HG03354 (cell line): ENCODE measurements around the gene CAMK2A.

Source experiments
- ATAC-seq: cut with Tn5 transposase; IDR thresholded peaks from one replicate; pipeline ENCODE4 v1.9.1; 2021; ENCODE audit warnings: mild to moderate bottlenecking; ENCODE audit not compliant: unreplicated experiment, poor library complexity, severe bottlenecking

CAMK2A gene

DNA sequence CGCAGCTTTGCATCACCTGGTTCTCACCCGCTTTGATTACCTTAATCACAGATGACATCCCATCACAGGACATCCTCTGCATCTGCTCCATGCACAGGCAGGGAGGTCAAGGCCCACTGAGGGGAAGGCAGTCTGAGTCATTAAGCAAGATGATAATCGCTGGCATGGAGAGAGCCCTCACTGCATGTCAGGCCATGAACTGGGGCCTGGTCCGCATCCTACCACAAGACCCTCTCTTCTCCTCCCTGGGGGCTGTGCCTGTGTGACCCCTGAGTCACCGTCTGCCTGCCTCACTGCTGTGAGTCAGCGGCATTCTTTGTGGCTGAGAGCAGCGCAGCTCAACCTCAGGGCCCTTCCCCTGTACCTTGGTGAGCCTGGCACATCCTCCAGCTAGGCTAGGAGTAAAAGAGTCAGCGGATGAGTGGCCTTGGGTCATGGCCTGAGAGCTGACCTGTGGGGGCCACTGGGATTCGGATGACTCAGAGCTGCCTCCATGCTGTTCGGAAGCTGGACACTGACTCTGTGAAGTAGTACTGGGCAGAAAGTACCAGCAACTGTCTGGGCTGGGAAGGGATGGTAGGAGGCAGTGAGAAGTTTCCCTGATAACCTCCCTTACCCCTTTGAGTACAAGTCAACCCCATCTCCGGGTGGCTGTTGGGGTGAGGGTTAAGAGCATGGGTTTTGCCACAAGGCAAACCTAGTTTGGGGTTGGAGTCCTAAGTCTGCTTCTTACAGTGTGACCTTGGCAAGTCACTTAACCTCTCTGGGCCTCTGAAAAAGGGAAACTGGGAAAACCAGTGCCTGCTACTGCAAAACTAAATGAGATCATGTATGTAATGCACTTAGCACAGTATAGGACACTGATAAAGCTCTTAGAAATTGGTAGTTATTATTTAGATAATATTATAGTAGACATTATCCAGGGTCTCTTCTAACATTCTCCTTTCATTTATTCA lies 27.8 kb upstream of the CAMK2A start:
- ATAC-seq: no peak

DNA sequence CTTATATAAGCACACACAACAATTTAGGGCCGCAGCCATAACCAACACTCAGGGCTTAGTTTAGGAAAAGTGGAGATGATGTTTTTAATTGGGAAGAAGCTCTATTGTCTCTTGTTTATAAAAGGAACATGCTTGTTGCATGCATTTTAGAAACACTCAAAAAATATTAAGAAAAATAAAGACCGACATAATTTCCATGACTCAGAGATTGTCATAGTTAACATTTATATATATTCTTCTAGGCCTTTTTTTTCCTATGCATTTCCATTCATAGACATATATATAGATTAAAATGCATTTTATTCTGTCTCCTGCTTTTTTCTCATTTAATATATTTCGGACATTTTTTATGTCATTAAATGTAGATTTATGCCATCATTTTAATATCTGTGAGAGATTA lies 26.7 kb upstream of the CAMK2A start:
- no peak for ATAC-seq

DNA sequence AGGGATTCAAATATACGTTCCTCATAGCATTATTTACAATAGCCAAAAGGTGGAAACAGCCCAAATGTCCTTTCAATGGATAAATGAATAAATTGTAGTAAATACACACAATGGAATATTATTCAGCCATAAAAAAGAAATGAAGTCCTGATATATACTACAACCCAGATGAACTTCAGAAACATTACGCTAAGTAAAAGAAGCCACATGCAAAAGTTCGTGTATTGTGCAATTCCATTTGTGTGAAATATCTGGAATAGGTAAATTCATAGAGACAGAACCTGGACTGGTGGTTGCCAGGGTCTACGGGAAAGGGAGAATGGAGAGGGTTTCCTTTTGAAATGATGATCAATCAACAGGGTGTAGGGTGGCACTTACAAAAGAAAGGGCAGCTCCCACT lies 25.7 kb upstream of the CAMK2A start:
- ATAC-seq: no peak

DNA sequence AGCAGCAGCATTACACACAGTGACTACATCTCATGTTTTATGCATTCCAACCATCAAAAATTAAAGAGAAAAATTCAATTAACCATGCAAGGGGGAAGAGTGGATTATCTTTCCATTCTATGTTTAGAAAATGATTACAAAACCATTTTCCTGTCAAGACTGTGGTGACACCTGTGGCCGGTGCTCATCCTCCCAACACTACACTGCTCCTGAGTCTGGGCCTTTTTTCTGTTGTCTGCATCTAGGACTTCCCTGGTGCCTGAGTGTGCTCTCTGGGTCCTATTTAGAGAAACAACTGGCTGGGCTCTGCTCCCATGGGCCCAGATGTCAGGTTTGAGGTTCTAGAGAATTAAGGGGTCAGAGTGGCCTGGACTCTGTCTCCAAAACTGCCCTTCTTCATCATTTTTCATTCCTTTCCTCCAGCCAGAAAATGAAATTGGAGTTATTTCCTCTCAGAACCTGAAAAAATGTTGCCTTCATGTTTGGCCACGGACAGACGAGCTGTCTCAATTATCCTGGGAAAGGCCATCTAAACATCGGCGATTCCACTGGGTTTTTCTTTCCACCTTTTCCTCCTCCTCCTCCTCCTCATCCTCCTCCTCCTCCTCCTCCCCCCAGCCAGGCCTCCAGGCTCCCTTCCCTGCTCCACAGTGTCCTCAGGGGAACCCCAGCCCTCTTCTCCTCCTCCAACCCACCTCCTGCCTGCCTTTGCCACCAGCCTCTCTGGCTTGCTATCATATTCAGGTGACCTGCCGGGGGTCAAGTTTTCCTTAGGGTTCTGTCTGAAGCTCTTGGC lies 24.5 kb upstream of the CAMK2A start:
- ATAC-seq: no peak

DNA sequence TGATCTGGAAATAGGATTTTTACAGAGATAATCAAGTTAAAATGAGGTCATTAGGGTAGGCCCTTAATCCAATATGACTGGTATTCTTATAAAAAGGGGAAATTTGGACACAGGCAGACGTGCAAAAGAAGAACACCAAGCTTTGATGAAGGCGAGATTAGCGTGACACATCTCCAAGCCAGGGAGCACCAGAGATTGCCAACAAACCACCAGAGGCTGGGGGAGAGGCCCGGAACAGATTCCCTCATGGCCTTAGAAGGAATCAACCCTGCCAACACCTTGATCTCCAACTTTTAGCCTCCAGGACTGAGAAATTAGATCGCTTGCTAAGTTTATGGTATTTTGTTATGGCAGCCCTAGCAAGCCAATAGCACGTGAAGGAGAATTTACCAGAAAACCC lies 23.9 kb upstream of the CAMK2A start:
- no peak for ATAC-seq

DNA sequence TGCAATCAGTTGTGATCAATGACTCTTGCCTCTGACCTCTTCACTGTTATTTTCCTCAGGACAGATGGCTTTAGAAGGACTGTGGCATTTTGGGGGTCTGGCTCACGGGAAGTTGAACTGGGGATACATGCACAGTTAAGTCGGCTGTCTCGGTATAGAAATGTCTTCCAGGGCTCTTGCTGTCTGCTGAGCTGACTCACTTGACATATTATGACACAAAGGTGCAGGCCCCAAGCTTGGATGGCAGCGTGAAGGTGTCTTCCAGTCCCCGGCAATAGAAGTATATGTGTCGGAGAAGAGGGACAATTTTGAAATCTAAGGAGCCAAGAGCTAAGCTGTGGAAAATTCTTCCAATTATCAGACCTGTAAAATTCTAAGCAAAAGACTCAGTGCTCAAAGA lies 22.9 kb upstream of the CAMK2A start:
- ATAC-seq: no peak

DNA sequence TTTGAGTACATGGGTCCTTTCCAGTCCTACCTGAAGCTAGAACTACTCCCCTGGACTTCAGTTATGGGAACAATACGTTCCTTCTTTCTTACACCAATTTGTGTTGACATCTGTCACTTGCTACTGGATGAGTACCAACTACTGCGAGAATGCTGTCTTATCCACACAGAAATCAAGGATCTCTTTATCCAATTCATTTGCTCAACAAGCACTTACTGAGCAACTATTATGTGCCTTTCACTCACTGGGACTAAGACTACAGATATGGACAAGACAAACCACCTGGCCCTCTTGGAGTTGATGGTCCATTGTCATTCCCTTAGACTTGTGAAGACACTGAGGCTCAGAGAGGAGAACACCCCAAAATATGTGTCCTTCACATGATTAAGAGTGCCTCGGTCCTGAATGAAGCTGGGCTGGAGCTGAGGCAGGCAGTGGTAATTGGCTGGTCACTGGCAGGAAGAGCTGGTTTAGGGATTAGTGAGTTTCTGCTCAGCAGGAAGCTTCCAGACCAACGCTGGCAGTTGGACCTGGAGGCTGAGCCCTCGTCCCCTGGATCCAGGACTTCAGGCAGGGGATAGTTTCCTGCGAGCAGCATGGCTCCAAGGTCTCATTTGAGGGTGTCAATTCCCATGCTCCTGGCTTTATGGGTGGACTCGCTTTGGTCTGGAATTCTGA lies 21.6 kb upstream of the CAMK2A start:
- no peak for ATAC-seq

DNA sequence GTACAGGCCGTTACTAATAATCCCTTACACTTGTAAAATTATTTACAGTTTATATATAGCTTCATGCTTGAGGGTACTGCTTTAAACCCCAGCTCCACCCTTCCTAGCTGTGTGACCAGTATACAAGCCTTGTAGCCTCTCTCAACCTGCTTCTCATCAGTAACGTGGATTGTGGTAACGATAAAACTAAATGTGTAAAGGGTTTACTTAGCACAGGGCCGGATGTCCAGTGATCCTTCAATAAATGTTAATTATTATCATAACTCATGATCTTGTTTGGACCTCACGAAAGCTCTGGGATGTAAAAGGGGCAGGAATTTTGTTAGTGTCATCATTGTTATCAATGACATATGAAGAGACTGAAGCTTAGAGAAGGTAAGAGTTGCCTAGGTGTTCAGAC lies 20.7 kb upstream of the CAMK2A start:
- no peak for ATAC-seq

DNA sequence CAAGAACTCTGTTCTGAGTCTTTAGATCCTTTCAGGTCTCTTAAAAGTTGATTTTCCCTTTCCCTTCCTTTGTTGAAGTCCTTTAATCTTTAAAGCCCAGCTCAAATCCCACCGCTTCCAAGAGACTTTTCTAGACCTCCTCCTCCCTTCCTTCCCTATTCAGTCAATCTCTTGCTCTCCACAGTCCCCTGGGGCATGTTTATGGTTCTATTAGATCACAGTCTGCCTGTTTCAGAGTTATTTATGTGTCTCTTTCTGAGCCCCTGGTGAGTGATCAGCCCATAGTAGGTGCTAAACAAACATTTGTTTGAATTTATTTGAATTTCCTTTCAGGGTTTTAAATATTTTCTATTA lies 20.3 kb upstream of the CAMK2A start:
- ATAC-seq: no peak

DNA sequence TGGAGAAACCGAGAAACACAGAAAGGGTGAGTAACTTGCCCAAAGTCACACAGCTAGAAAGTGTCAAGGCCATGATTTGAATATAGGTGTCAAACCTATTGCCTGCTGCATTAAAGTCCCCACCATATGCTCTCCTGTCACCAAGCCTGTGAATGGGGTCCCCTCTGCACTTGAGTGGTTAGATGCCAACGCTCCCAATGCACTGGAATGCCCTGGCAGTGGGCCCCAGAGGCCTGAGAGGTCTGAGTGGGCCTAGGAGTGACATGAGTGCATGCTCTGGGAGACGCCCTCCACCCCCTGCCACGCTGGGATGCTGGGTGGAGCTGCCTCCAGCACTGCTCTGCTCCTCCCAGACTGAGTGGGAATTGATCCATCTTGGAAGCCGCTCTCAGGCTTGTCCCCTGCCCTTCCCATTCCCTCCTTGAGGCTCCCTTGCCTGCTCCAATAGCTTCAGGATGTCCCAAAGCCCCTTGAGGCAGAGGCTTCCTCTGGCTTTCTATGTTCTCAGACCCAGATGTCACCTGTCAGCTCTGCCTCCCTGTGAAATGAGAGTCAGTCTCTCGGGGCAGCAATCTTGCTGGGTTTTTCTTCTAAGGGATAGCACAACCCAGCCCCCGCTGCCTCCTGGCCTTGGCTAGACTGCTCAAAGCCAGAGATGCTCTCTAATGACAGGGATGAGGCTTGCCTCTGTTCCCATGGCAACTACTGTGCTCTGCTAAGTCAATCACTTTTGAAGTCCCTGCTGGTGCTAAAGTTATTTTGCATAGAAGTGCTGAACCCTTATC lies 19.7 kb upstream of the CAMK2A start:
- ATAC-seq: no peak

DNA sequence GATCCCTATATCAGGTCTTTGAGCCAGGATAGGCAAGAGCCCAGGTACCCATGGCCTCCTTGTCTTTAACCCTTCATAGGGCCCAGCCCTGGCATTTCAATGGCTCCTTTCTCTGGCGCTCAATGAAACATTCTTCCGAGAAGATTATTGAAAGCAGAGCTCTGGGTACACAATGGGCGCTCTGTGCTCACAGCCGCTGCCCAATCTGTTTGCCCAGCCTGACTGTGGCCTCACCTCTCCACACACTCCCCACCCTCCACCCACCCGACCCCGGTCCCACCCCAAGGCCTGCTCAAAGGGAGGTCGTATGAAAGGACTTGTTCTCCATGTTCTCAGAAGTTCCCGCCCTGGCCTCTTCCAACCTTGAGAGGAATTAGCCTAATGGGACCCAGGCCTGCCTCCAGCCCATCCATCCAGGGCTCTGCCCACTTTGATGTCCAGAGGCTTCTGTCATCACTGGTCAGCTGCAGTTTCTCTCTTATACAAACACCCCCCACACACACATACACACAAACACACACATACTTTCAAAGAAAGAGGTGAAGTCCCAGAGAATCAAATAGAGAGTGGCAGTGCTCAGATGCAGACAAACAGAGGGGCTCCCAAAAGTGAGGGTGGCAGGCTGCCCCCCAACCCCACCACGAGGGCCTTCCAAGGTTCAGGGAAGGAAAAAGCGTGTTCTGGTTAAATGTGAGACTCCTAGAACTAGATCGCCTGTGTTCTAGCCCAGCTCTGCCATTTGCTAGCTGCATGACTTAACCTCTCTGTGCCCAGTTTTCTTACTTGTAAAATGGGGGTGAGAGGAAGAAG lies 18.2 kb upstream of the CAMK2A start:
- ATAC-seq: no peak

DNA sequence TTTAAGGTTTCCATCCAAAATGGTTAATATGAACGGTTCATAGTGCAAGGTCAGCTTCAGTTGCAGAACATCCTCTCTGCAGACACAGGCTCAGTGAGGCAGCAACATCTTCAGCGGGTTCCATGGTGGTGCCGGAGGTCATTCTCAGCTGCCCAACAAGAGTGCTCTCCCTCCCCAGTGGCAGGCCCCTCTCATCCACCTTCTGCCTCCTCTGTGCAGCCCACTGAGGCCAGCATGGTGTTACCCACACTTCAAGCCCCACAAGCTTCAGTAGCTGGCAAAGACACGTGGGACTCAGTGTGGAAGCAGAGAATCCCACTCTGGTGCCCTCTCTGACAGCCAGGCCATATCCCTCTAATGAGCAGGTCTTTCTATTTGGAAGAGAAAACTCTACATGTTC lies 17.2 kb upstream of the CAMK2A start:
- ATAC-seq: no peak

DNA sequence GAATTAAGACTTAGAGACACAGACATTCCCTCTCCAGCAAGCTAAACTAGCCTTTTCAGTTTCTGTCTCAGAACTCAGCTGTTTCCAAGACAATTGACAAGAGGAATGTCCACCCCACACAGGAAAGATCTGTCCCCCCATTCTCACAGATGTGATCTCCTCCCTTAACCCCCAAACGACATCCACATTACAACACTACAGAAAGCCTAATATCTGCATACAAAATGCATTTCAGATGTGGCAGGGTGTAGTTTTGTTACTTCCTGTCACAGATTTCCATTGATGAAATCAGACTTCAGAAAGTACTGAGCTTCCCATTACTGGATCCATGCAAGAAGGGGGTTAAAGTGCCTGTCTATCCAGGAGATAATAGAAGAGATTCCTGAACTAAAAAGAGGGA lies 16.0 kb upstream of the CAMK2A start:
- no peak for ATAC-seq

DNA sequence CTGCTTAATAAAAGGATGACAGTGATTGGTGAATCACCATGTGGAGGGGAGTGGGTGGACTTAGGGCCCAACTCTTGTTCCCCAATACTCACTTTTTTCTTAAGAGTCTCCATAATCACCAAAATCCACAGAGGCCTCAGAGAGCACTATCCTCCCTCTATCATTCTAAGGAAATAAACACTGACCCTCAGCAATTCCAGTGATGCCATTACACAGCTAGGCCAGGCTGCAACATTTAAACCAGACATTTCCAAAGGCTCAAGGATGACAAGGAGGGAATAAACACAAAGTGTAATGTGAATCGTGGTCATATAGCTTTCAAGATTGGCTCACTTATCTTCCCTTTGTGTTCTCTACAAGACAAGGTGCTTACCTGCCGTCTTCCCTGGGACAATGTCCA lies 15.5 kb upstream of the CAMK2A start:
- ATAC-seq: no peak

DNA sequence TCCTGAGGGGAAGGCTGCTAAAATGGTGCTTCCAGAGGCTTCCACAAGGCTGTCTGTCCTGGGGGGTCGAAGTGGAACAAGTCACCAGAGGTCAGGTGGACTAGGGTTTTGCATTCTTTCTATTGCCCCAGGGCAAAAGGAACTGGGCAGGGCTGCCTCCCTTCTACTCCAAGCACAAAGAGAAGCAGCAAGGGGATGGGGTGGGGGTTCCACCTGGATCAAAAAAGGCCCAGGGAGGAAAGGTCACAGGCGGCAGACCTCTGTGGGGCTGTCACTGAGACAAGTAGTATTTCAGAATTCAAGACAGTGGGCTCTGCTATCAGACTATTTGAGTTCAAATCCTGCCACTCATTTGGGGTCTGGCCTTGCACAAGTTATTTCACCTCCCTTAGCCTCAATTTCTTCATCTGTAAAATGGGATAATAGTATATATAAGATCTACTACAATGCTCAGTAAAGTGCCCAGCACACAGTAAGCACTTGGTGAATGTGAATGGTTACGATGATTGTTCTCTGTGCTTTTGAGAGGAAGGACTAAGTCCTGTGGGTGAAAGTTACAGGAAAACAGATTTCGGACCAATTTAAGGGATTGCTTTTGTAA lies 15.0 kb upstream of the CAMK2A start:
- no peak for ATAC-seq

DNA sequence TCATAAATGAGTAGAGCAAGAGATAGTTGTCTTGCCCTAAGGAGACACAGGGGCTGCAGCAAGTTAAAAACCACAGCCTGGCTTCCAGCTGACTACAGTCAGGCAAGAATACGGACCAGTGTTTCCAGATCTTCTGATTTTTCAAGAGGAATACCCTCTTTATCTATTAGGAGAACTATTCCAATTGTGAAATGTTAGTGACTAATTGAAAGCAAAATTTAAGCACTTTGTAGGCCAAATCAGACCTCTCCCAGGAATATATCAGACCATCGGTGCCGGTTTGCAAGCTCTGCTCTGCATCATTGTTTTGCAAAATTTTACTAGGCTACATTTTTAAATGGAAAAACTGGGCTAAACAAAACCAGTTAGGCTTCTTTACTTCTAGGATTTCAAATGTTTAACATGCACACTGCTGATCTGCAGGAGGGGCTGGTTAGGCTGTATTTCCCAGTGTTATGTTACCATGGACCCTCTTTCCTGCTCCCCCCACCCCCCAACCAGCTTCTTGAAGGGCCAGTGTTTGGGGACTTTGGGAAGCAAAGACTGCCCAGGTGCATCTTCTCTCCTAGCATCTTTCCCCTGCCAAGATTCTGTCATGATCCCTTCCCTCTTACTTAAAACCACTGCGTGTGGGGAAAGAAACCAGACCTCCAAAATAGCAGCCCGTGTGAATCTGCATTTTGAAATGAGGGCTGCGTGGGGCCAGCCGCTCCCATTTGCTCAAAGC lies 14.2 kb upstream of the CAMK2A start:
- no peak for ATAC-seq

DNA sequence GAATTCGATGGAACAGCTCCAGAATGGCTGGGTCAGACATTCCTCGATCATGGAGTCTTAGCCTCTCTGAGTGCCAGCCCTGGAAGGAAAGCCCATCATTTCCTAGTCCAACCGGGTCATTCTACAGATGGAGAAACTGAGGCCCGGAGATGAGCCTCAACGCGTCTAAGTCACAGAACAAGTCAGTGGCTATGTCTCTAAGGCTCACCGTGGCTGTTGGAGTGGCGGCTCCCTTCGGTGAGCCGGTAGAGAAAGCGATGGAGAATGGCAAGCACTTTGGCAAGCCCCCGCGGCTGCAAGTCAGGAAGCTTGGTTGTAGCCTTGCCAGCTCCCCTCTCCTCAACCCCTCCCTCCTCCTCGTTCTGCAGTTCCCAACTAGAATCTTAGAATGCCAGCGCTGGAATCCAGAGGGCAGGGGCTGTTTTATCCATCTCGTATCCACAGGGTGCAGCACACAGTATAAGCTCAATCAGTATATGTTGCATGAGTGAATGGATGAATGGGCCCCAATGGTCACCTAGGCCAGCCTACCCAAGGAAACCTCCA lies 13.6 kb upstream of the CAMK2A start:
- ATAC-seq: no peak
